WTC11 (cell line): ENCODE results near the gene PLCG1. TPM values are rescaled to one million over a fixed set of nuclear protein-coding genes. Genes with fewer than 3 reads are reported as not detected.
"Not testable (repeated sequence)": the region's sequence is repeated elsewhere in the genome, so short reads cannot be mapped to it uniquely, and the experiment has no call there.

Experiments used
- ATAC-seq: fragments of 200-7000 bp; cut with Tn5 transposase; 2 replicates; pipeline ENCODE4 v1.10.0; 2021; ENCODE audit warnings: mild to moderate bottlenecking, moderate library complexity
- CTCF ChIA-PET: fragments of 300-600 bp; sonication (Branson Sonifier 250); formaldehyde crosslinking; loops from one replicate; lab custom pipeline; 2021; ENCODE audit warnings: antibody characterized with exemption; lab: Charles Lee
- POLR2A ChIA-PET: fragments of 350-600 bp; sonication (Branson Sonifier 250); formaldehyde crosslinking; loops from one replicate; lab custom pipeline; 2021; ENCODE audit warnings: antibody characterized with exemption; lab: Charles Lee
- DNase-seq: peaks from one replicate; pipeline ENCODE4 v3.0.0; 2021; ENCODE audit warnings: low spot score
- H3K27ac Mint-ChIP-seq: 2 replicates; pipeline ENCODE4 v1.8.0; 2021; ENCODE audit warnings: mixed read lengths
- H3K27me3 Mint-ChIP-seq: 2 replicates; pipeline ENCODE4 v1.8.0; 2021; ENCODE audit warnings: low read depth, mild to moderate bottlenecking, moderate library complexity, mixed read lengths
- H3K36me3 Mint-ChIP-seq: 2 replicates; pipeline ENCODE4 v1.8.0; 2021; ENCODE audit warnings: mixed read lengths
- H3K4me1 Mint-ChIP-seq: 2 replicates; pipeline ENCODE4 v1.8.0; 2022; ENCODE audit warnings: mixed read lengths
- H3K4me3 Mint-ChIP-seq: 2 replicates; pipeline ENCODE4 v1.8.0; 2021; ENCODE audit warnings: mild to moderate bottlenecking, moderate library complexity, mixed read lengths
- H3K9me3 Mint-ChIP-seq: 2 replicates; pipeline ENCODE4 v1.8.0; 2021; ENCODE audit warnings: mixed read lengths
- ELF4 ChIP-seq: sonication (generic); formaldehyde crosslinking; IDR thresholded peaks from 2 replicates; pipeline ENCODE4 v1.8.1; 2022; ENCODE audit warnings: low read depth, mild to moderate bottlenecking, moderate library complexity, missing genetic modification reagents
- ESRRA ChIP-seq: sonication (generic); formaldehyde crosslinking; IDR thresholded peaks from 2 replicates; pipeline ENCODE4 v1.8.1; 2022; ENCODE audit warnings: mild to moderate bottlenecking, missing genetic modification reagents, borderline replicate concordance
- FOXJ3 ChIP-seq: sonication (generic); formaldehyde crosslinking; IDR thresholded peaks from 2 replicates; pipeline ENCODE4 v1.9.0; 2021; ENCODE audit warnings: missing genetic modification reagents, mild to moderate bottlenecking, borderline replicate concordance
- FOXP1 ChIP-seq: sonication (generic); formaldehyde crosslinking; IDR thresholded peaks from 2 replicates; pipeline ENCODE4 v1.8.0; 2022; ENCODE audit warnings: missing genetic modification reagents, mild to moderate bottlenecking, moderate library complexity, borderline replicate concordance
- GRHL2 ChIP-seq: fragments of 250-450 bp; sonication (Bioruptor Pico); IDR thresholded peaks from 2 replicates; pipeline ENCODE4 v1.8.0; 2022; ENCODE audit warnings: mild to moderate bottlenecking, moderate library complexity; ENCODE audit not compliant: insufficient replicate concordance, severe bottlenecking
- GTF2I ChIP-seq: fragments of 250-450 bp; sonication (Bioruptor Pico); conservative IDR thresholded peaks from 2 replicates; pipeline ENCODE4 v1.4.0; 2021; ENCODE audit warnings: mild to moderate bottlenecking
- NFATC4 ChIP-seq: fragments of 250-450 bp; sonication (Bioruptor Pico); IDR thresholded peaks from 2 replicates; pipeline ENCODE4 v1.9.0; 2021; ENCODE audit warnings: mild to moderate bottlenecking
- NR1H2 ChIP-seq: sonication (generic); formaldehyde crosslinking; IDR thresholded peaks from 2 replicates; pipeline ENCODE4 v1.9.0; 2021; ENCODE audit warnings: mild to moderate bottlenecking, moderate library complexity, missing genetic modification reagents
- OVOL2 ChIP-seq: fragments of 250-450 bp; sonication (Bioruptor Pico); IDR thresholded peaks from 2 replicates; pipeline ENCODE4 v1.9.0; 2021; ENCODE audit warnings: mild to moderate bottlenecking, borderline replicate concordance
- PRRX2 ChIP-seq: fragments of 250-450 bp; sonication (Bioruptor Pico); IDR thresholded peaks from 2 replicates; pipeline ENCODE4 v1.8.0; 2021; ENCODE audit warnings: mild to moderate bottlenecking
- SMAD3 ChIP-seq: sonication (generic); formaldehyde crosslinking; IDR thresholded peaks from 2 replicates; pipeline ENCODE4 v1.8.0; 2022; ENCODE audit warnings: missing genetic modification reagents, mild to moderate bottlenecking, borderline replicate concordance
- SP1 ChIP-seq: sonication (generic); formaldehyde crosslinking; conservative IDR thresholded peaks from 2 replicates; pipeline ENCODE4 v1.8.1; 2022; ENCODE audit warnings: missing genetic modification reagents
- total RNA-seq: library from RNA; stranded (reverse); gene quantifications from 3 replicates; pipeline ENCODE4 v1.2.3, GENCODE V29; 2021
- TF ChIP-seq, protein P1 (sequence below): sonication (generic); formaldehyde crosslinking; IDR thresholded peaks from 2 replicates; pipeline ENCODE4 v1.8.0; 2022; ENCODE audit warnings: missing genetic modification reagents
- TF ChIP-seq, protein P2 (sequence below): fragments of 200-600 bp; IDR thresholded peaks from 2 replicates; pipeline ENCODE4 v1.8.0; 2022; ENCODE audit warnings: antibody characterized with exemption
- TF ChIP-seq, protein P3 (sequence below): sonication (generic); formaldehyde crosslinking; IDR thresholded peaks from 2 replicates; pipeline ENCODE4 v1.8.0; 2023; ENCODE audit warnings: mild to moderate bottlenecking, missing genetic modification reagents

Gene PLCG1
- total RNA-seq, 1 experiment from 2014 or later = 201 TPM

DNA sequence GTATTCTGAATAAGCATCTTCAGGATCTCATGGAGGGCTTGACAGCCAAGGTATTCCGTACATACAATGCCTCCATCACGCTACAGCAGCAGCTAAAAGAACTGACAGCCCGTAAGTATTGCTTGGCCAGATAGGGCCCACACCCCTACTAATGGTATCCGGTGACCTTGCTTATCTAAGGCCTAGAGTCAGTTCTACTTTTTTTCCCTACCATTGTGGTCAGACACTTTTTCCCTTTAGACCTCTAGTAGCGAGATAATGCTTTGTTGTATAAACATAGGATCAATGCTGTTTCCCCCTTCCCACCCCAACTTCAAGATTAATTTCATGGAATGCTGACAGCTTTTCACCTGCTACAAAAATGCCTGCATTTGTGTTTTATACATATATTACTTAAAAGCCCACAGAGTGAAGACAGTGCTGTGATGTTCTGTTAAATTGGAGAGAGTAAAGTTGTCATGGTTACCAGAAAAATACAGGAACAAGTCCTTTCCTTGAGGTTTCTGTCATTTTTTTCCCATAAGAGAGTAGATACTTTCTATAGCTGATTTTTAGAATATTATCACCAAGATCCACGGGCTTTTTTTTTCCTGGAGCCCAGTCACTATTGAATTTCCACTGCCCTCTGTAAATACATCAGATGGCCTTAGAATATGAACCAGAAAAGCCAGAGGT, 20.9 kb upstream of the PLCG1 start:
- no peak overlapping the region for H3K4me3 Mint-ChIP-seq
- ATAC-seq (no peak), DNase-seq (no peak)
- H3K9me3 Mint-ChIP-seq = no peaks in the 10 kb centered on the region
- CTCF ChIA-PET = interaction anchor here (0.7 to 1.5 kb wide), 2 partner anchors 19 to 1243 kb away, joined by 3 to 4 read pairs; no protein-coding TSS in a partner anchor
- H3K27ac Mint-ChIP-seq = no peak overlapping the region
- TF ChIP-seq, protein P1, sequence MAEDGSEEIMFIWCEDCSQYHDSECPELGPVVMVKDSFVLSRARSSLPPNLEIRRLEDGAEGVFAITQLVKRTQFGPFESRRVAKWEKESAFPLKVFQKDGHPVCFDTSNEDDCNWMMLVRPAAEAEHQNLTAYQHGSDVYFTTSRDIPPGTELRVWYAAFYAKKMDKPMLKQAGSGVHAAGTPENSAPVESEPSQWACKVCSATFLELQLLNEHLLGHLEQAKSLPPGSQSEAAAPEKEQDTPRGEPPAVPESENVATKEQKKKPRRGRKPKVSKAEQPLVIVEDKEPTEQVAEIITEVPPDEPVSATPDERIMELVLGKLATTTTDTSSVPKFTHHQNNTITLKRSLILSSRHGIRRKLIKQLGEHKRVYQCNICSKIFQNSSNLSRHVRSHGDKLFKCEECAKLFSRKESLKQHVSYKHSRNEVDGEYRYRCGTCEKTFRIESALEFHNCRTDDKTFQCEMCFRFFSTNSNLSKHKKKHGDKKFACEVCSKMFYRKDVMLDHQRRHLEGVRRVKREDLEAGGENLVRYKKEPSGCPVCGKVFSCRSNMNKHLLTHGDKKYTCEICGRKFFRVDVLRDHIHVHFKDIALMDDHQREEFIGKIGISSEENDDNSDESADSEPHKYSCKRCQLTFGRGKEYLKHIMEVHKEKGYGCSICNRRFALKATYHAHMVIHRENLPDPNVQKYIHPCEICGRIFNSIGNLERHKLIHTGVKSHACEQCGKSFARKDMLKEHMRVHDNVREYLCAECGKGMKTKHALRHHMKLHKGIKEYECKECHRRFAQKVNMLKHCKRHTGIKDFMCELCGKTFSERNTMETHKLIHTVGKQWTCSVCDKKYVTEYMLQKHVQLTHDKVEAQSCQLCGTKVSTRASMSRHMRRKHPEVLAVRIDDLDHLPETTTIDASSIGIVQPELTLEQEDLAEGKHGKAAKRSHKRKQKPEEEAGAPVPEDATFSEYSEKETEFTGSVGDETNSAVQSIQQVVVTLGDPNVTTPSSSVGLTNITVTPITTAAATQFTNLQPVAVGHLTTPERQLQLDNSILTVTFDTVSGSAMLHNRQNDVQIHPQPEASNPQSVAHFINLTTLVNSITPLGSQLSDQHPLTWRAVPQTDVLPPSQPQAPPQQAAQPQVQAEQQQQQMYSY (CRISPR knock-in tag) = no peak
- TF ChIP-seq SP1 (CRISPR knock-in tag) (no peak), GTF2I (no peak), FOXP1 (CRISPR knock-in tag) (no peak), ESRRA (CRISPR knock-in tag) (no peak)
- TF ChIP-seq, protein P2, sequence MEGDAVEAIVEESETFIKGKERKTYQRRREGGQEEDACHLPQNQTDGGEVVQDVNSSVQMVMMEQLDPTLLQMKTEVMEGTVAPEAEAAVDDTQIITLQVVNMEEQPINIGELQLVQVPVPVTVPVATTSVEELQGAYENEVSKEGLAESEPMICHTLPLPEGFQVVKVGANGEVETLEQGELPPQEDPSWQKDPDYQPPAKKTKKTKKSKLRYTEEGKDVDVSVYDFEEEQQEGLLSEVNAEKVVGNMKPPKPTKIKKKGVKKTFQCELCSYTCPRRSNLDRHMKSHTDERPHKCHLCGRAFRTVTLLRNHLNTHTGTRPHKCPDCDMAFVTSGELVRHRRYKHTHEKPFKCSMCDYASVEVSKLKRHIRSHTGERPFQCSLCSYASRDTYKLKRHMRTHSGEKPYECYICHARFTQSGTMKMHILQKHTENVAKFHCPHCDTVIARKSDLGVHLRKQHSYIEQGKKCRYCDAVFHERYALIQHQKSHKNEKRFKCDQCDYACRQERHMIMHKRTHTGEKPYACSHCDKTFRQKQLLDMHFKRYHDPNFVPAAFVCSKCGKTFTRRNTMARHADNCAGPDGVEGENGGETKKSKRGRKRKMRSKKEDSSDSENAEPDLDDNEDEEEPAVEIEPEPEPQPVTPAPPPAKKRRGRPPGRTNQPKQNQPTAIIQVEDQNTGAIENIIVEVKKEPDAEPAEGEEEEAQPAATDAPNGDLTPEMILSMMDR = no peak
- TF ChIP-seq, protein P3, sequence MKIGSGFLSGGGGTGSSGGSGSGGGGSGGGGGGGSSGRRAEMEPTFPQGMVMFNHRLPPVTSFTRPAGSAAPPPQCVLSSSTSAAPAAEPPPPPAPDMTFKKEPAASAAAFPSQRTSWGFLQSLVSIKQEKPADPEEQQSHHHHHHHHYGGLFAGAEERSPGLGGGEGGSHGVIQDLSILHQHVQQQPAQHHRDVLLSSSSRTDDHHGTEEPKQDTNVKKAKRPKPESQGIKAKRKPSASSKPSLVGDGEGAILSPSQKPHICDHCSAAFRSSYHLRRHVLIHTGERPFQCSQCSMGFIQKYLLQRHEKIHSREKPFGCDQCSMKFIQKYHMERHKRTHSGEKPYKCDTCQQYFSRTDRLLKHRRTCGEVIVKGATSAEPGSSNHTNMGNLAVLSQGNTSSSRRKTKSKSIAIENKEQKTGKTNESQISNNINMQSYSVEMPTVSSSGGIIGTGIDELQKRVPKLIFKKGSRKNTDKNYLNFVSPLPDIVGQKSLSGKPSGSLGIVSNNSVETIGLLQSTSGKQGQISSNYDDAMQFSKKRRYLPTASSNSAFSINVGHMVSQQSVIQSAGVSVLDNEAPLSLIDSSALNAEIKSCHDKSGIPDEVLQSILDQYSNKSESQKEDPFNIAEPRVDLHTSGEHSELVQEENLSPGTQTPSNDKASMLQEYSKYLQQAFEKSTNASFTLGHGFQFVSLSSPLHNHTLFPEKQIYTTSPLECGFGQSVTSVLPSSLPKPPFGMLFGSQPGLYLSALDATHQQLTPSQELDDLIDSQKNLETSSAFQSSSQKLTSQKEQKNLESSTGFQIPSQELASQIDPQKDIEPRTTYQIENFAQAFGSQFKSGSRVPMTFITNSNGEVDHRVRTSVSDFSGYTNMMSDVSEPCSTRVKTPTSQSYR (CRISPR knock-in tag) = no peak
- H3K4me1 Mint-ChIP-seq = no peaks in the 10 kb centered on the region
- H3K27me3 Mint-ChIP-seq = no peaks in the 10 kb centered on the region
- H3K36me3 Mint-ChIP-seq = peaks cover 80% of the 10 kb centered on the region
- POLR2A ChIA-PET = no interaction called here

DNA sequence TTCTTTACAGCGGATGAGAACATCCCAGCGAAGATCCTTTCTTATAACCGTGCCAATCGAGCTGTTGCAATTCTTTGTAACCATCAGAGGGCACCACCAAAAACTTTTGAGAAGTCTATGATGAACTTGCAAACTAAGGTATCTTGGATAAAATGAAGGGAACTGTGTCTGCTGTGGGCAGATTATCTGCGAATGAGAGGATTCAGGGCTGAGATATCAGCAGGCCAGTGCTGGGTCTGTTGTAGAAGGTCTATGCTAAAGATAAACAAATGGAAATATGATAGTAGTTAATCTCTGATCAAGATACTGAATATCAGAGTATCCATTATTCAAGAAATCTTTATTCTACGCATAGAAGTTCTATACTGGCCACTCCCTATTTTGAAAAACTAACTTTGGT, 19.2 kb upstream of the PLCG1 start:
- H3K4me1 Mint-ChIP-seq, H3K9me3 Mint-ChIP-seq, H3K27me3 Mint-ChIP-seq, H3K27ac Mint-ChIP-seq, DNase-seq, H3K4me3 Mint-ChIP-seq, ATAC-seq, POLR2A ChIA-PET: not testable (repeated sequence)
- peaks cover 81% of the 10 kb centered on the region for H3K36me3 Mint-ChIP-seq
- CTCF ChIA-PET = interaction anchor here (1.2 to 3.1 kb wide), 2 partner anchors 9 to 17 kb away, joined by 3 to 11 read pairs; no protein-coding TSS in a partner anchor

DNA sequence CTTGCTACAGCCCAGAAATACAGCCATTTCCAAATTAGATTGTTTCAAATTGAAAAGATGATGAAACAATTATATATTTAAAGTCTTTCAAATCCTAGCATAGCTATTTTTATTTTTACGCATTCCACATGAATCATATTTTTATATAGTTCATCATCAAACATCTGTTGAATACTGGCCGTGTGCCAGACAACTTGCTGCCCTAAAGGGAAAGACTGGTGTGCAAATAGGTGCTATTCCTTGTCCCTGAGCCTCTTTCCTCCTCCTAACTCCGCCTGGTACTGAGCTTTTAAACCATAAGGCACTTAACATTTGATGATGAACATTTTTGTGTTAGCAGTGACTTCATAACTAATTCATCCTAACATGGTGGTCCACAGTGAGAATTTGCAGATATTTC, 18.7 kb upstream of the PLCG1 start:
- CTCF ChIA-PET = interaction anchor here (1.2 to 3.1 kb wide), 2 partner anchors 9 to 17 kb away, joined by 3 to 11 read pairs; no protein-coding TSS in a partner anchor
- H3K27ac Mint-ChIP-seq = no peak overlapping the region
- H3K4me3 Mint-ChIP-seq = no peak overlapping the region
- no peaks in the 10 kb centered on the region for H3K27me3 Mint-ChIP-seq
- no peak for ATAC-seq
- TF ChIP-seq GTF2I (no peak), SMAD3 (no peak), PRRX2 (CRISPR knock-in tag) (no peak), GRHL2 (CRISPR knock-in tag) (no peak), FOXJ3 (CRISPR knock-in tag) (no peak), NFATC4 (CRISPR knock-in tag) (no peak), ELF4 (CRISPR knock-in tag) (no peak), NR1H2 (CRISPR knock-in tag) (no peak), OVOL2 (no peak), ESRRA (CRISPR knock-in tag) (no peak)
- TF ChIP-seq, protein P2 = no peak
- TF ChIP-seq, all 79 proteins: peak for 0
- Mint-ChIP-seq H3K4me1 (no peaks in the 10 kb centered on the region), H3K9me3 (no peaks in the 10 kb centered on the region), H3K36me3 (peaks cover 80% of the 10 kb centered on the region)
- no peak for DNase-seq
- POLR2A ChIA-PET = no interaction called here
